Heart left ventricle (tissue), 16 donors: ENCODE results near the gene LYSMD4. TPM values are rescaled to one million over a fixed set of nuclear protein-coding genes. Genes with fewer than 3 reads are reported as not detected.
"Not testable (repeated sequence)": the region's sequence is repeated elsewhere in the genome, so short reads cannot be mapped to it uniquely, and the experiment has no call there.

Experiments
- ATAC-seq, 4 donors: fragments of 200-7000 bp; cut with Tn5 transposase; one replicate each; pipeline ENCODE4 v1.9.1; 2020 to 2022; ENCODE audit warnings: moderate library complexity in 4 of 4, mild to moderate bottlenecking in 3 of 4, moderate number of reproducible peaks in 1 of 4
- DNase-seq, 5 donors: peaks; one replicate each; pipeline ENCODE4 v3.0.0-alpha.2; 2020
- H3K27ac ChIP-seq, 12 donors: fragments of 200-600 bp; sonication (generic) in 4 of 12; one replicate each; pipeline versions ENCODE4 v1.5.0 to v1.8.0; 2016 to 2022; ENCODE audit warnings: mild to moderate bottlenecking in 2 of 12
- H3K27me3 ChIP-seq, 9 donors: fragments of 200-600 bp; sonication (generic) in 2 of 9; one replicate each; pipeline versions ENCODE4 v1.5.1 to v1.8.0; 2016 to 2022; ENCODE audit warnings: mild to moderate bottlenecking in 3 of 9
- H3K36me3 ChIP-seq, 9 donors: fragments of 200-600 bp; sonication (generic) in 2 of 9; one replicate each; pipeline versions ENCODE4 v1.5.0 to v1.8.0; 2018 to 2022; ENCODE audit warnings: mild to moderate bottlenecking in 2 of 9
- H3K4me1 ChIP-seq, 12 donors: fragments of 200-600 bp; sonication (generic) in 4 of 12; one replicate each; pipeline versions ENCODE4 v1.5.0 to v1.8.0; 2016 to 2022; ENCODE audit warnings: mild to moderate bottlenecking in 3 of 12
- H3K4me3 ChIP-seq, 12 donors: fragments of 200-600 bp; sonication (generic) in 4 of 12; one replicate each; pipeline versions ENCODE4 v1.5.0 to v1.8.0; 2017 to 2022; ENCODE audit warnings: mild to moderate bottlenecking in 9 of 12, moderate library complexity in 4 of 12
- H3K9me3 ChIP-seq, 12 donors: fragments of 200-600 bp; sonication (generic) in 4 of 12; one replicate each; pipeline versions ENCODE4 v1.5.0 to v1.8.0; 2016 to 2022; ENCODE audit warnings: mild to moderate bottlenecking in 1 of 12
- CTCF ChIP-seq, 12 donors: fragments of 200-600 bp; sonication (generic) in 4 of 12; IDR thresholded peaks; one replicate each; pipeline versions ENCODE4 v1.5.0 to v1.8.0; 2018 to 2022; ENCODE audit warnings: antibody characterized with exemption in 12 of 12, mild to moderate bottlenecking in 5 of 12
- POLR2A ChIP-seq, 2 donors: fragments of 450-650 bp; IDR thresholded peaks; one replicate each; pipeline ENCODE4 v1.6.1; 2017; ENCODE audit warnings: antibody characterized with exemption in 2 of 2, mild to moderate bottlenecking in 2 of 2, moderate library complexity in 2 of 2
- WGBS, 4 donors: extraction: QIAGEN DNeasy Blood & Tissue Kit in 2 of 4; methylation state at CpG; one replicate each; pipeline versions ENCODE4 v1.1.5 to v1.1.7; 2013 to 2018; 5-methylcytosine and 5-hydroxymethylcytosine counted together
- intact Hi-C, 10 donors: fragments of 100-400 bp; cut with DNase I; formaldehyde crosslinking; loops; one replicate each; pipeline versions ENCODE4 v1.11.1 to v1.14.2; 2022
- long read RNA-seq, 3 donors: library from polyadenylated mRNA; unstranded; transcript quantifications; one replicate each; pipeline ENCODE4 v2.0.0, GENCODE V29; 2020 to 2021
- polyA plus RNA-seq, 2 donors: library from polyadenylated mRNA; stranded (reverse); fragments of 200-250 nt; gene quantifications; one replicate each; pipeline ENCODE4 v1.2.3, GENCODE V29; 2013
- total RNA-seq, 9 donors: library from RNA; depleted of rRNA in 2 of 9; stranded (reverse); fragments of >200 nt in 2 of 9; fragmentation: NEBNext Ultra II Directional in 3 of 9; extraction: Animal tissue kit (Norgen Biotek cat#: 25700) in 3 of 9; gene quantifications; one replicate each; pipeline versions ENCODE4 v1.1.0 to v1.2.4, GENCODE V29; 2016 to 2023
- donor health status: ischemic (EF 13 %, LVEDD 7.1; RV severe dilation, severe dysfunction).
- donor health status: healthy with polysubstance abuse.
- donor health status: DM: no; HTN: yes; CAD: no.
- donor health status: DM: no; HTN: no; CAD: no.
- donor health status: ischemic (EF 25% LVEDD 6.9; RV normal size, moderate dysfunction).
- donor health status: ischemic (EF 25% LVEDD 5.7; RV mildly dilated, moderate dysfunction).
- donor health status: healthy.
- donor health status: DM: yes; HTN: yes; CAD: no.
- donor health status: ischemic (EF 35%, LVEDD 5.7; RV mildly dilated, moderate dysfunction).
- donor health status: nonischemic (EF 11% LVEDD 7.7; RV severe dilation, severe dysfunction).
- donor health status: DM: yes; HTN: yes; CAD: no.
- donor health status: PGD.
- donor health status: ischemic (EF 29% LVEDD 5.4; RV normal size, mild dysfunction).
- donor health status: nonischemic (EF 23%, LVEDD 6.1; RV moderate dilation, normal function).

The LYSMD4 gene
- total RNA-seq (10 to 100 TPM in 5 of 9 donors, 1 to 10 TPM in 4; 8.3 to 12.8 (median 10.3) TPM), polyA plus RNA-seq (10 to 100 TPM in 1 of 2 donors, 1 to 10 TPM in 1; 9.7 to 10.1 TPM)
- long read RNA-seq, donor 1, partial matches to known transcripts: 2 of 27 reads
- long read RNA-seq, donor 1, other reads (novel, unspliced or antisense): 21 of 27 reads
- long read RNA-seq, donor 2, transcript LYSMD4-211 (3 exons, 2,356 nt): major isoform, 10 of 85 reads
- long read RNA-seq, donor 2, partial matches to known transcripts: 3 of 85 reads
- long read RNA-seq, donor 2, other reads (novel, unspliced or antisense): 68 of 85 reads
- long read RNA-seq, donor 3, partial matches to known transcripts: 3 of 27 reads
- long read RNA-seq, donor 3, other reads (novel, unspliced or antisense): 23 of 27 reads

GRCh38 chr15:99733268-99734039 is at the start of gene LYSMD4:
TSS of gene LYSMD4 (minus strand) at chr15:99733437. CDS start at chr15:99731999, 1,438 bp downstream.
- peaks cover 0 to 11% (median 9%) of the 10 kb centered on the region in 9 donors for H3K36me3 ChIP-seq
- H3K27ac ChIP-seq: peak within 1 kb of the TSS; percentile 49 to 94 (median 84)
- no peaks in the 10 kb centered on the region for H3K9me3 ChIP-seq
- peaks cover 0 to 42% (median 19%) of the 10 kb centered on the region in 12 donors for H3K4me1 ChIP-seq
- intact Hi-C loops: loop anchor here in 5 of 10 donors (2.0 to 10.0 kb wide), 5 partner anchors 61 to 451 kb away; no protein-coding TSS in a partner anchor
- H3K4me3 ChIP-seq: peak within 1 kb of the TSS; percentile 55 to 99 (median 96)
- WGBS, 4 donors: 10 to 18% (median 13%) methylated on average over 44 to 69 of the region's 69 CpGs
- peak; percentile 98 to 99 (median 99) for DNase-seq
- peak; percentile 98 to 99 (median 99) for ATAC-seq
- H3K27me3 ChIP-seq: no peaks in the 10 kb centered on the region
- TF ChIP-seq CTCF (IDR thresholded peaks at IDR 0.05) (no peak), POLR2A (IDR thresholded peaks at IDR 0.05) (peak in 1 of 2 donors; percentile 91)

GRCh38 chr15:99782029-99782428 is 48.8 kb upstream of the LYSMD4 start:
- H3K27ac ChIP-seq, H3K4me1 ChIP-seq, DNase-seq, H3K27me3 ChIP-seq, H3K36me3 ChIP-seq, H3K9me3 ChIP-seq, H3K4me3 ChIP-seq, intact Hi-C loops: not testable (repeated sequence)
- WGBS, 4 donors: 42 to 56% (median 49%) methylated on average over 1 to 3 of the region's 4 CpGs
- peak in 1 of 4 donors; percentile 43 for ATAC-seq

GRCh38 chr15:99777144-99777543 is 43.9 kb upstream of the LYSMD4 start:
- 89 to 99% (median 96%) methylated on average over 1 of the region's 1 CpG for WGBS, 4 donors
- Histone ChIP-seq H3K9me3 (no peaks in the 10 kb centered on the region), H3K27me3 (no peaks in the 10 kb centered on the region), H3K4me3 (no peak overlapping the region), H3K27ac (no peak overlapping the region), H3K4me1 (no peaks in the 10 kb centered on the region), H3K36me3 (no peaks in the 10 kb centered on the region)
- intact Hi-C loops: no loop called here
- no peak for ATAC-seq
- TF ChIP-seq POLR2A (IDR thresholded peaks at IDR 0.05): no peak
- no peak for TF ChIP-seq CTCF (IDR thresholded peaks at IDR 0.05)
- DNase-seq: no peak

GRCh38 chr15:99764522-99764921 is 31.3 kb upstream of the LYSMD4 start:
- no peaks in the 10 kb centered on the region for H3K4me1 ChIP-seq
- TF ChIP-seq POLR2A (IDR thresholded peaks at IDR 0.05) (no peak), CTCF (IDR thresholded peaks at IDR 0.05) (no peak)
- ATAC-seq: no peak
- no peak overlapping the region for H3K4me3 ChIP-seq
- no peaks in the 10 kb centered on the region for H3K36me3 ChIP-seq
- 86 to 91% (median 90%) methylated on average over 3 of the region's 3 CpGs for WGBS, 4 donors
- intact Hi-C loops: no loop called here
- no peaks in the 10 kb centered on the region for H3K9me3 ChIP-seq
- DNase-seq: no peak
- no peak overlapping the region for H3K27ac ChIP-seq
- H3K27me3 ChIP-seq: no peaks in the 10 kb centered on the region
